Cerebellar nuclear complex (tissue), 1 donor: Measurements from ENCODE around the gene GCNT2.
"Not testable (repeated sequence)": the region's sequence is repeated elsewhere in the genome, so short reads cannot be mapped to it uniquely, and the experiment has no call there.

Experiments
- DNase-seq, 2 experiments: peaks; one replicate each; lab custom pipeline; 2025; lab: John Stamatoyannopoulos, UW

The GCNT2 gene

DNA sequence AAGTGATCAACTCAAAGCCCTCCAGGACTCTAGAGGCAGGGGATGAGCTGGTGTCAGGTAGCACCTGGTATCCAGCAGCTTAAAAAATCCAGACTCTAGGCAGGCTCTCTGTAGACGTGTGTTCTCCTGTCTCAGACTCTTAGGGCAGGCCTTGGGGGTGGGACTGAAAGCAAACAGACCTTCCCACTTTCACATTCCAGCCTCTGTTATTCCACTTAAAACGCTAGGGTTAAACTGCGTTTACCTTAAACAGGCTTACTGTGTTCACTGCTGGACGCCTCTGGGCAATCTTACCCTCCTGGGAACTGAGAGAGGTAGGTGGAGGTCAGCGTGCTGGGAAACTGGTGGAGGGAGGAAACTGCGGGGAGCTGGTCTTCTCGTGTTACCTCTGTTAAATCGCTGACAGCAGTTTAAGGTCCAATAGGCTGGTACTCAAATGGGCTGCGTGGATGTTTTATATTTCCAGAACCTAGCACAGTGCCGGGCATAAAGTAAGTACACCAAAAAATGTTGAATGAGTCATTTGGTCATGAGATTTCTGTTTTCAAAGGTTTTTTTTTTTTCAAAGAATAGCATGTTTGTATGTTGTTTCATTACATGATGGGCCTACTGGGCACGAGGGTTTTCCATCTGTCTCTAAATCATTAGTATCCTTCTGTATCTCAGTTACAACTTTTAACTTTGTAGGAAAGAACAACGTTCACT is at the start of gene GCNT2:
TSS of gene GCNT2 (plus strand) at position 248 of the 705 bp plus-strand sequence. CDS start 7,561 bp downstream, outside the sequence.
- no peak for DNase-seq

DNA sequence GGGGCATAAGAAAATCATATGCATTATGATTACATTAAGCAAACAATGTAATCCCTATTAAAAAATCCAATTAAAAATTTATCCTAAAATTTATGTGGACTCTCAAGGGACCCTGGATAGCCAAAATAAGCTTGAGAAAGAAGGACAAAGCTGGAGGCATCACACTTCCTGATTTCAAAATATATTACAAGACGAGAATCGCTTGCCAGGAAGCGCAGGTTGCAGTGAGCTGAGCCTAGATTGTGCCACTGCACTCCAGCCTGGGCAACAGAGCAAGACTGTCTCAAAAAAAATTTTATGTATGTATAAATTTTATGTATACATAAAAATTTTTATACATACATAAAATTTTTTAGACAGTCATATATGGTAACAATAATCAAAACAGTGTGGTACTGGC is 48.5 kb upstream of the GCNT2 start:
- no peak for DNase-seq

DNA sequence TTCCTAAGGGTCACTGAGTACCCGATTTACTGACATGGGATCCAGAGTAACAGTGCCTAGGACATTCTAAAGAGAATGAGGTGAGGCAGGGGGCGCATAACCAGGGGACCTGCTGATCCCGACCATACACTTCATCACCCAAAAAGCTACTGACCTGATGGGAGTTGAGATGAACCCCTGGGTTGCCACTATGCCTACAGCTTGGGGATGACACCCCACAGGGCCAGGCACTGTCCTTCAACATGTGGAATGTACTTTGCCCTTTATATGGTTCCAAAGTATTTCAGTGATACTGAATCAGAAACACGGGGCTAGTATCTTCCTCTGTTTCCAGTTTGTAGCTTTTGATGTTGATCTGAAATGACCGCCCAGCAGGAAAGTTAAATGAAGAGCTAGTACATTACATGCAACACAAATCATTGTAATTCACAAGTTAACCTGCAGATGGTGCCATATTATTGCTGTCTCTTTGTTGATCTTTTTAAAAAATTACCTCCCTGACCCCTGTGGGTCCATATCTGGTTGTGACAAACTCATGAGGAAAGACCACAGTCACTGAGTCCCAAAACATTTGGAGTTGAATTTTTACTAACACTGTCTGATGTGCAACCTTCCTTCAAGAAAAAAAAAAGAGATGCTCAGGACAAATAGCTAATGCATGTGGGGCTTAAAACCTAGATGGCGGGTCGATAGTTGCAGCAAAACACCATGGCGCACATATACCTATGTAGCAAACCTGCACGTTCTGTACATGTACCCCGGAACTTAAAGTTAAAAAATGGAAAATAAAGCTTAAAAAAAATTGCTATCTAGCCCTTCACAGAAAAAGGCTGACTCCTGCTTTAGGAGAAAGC is 42.7 kb upstream of the GCNT2 start:
- DNase-seq, result no peak

DNA sequence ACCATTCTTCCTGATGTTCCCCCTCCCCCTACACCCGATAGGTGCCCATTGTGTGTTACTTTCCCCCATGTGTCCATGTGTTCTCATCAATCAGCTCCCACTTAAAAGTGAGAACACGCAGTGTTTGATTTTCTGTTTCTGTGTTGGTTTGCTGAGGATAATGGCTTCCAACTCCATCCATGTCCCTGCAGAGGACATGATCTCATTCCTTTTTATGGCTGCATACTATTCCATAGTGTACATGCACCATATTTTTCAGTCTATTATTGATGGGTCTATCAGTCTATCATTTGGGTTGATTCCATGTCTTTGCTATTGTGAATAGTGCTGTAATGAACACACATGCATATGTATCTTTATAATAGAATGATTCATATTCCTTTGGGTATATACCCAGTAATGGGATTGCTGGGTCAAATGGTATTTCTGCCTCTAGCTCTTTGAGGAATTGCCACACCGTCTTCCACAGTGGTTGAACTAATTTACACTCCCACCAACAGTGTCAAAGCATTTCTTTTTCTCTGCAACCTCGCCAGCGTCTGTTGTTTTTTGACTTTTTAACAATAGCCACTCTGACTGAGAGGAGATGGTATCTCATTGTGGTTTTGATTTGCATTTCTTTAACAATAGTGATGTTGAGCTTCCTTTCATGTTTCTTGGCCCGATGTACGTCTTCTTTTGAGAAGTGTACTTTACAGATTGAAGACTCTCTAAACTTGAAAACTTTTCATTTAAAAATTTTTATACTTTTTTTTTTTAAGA is 41.0 kb upstream of the GCNT2 start:
- DNase-seq, result no peak

DNA sequence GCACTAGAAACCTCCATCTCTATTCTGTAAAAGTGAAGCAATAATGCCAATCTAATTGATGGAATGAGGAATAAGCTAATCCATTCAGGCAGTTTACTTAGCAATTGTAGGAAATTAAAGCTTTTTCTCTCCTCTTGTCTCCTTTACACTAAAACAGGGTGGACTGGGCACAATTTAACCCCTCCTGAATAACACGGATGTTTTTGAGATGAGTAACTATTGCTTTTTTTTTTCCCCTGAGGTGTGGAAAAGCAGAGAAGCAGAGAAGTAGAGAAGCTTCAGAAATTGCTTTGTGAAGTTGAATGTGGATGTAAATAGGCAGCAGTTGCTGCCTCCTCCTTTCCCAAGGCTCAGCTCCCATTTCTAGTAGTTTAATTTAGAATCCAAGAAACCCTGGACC is 40.0 kb upstream of the GCNT2 start:
- DNase-seq, result no peak

DNA sequence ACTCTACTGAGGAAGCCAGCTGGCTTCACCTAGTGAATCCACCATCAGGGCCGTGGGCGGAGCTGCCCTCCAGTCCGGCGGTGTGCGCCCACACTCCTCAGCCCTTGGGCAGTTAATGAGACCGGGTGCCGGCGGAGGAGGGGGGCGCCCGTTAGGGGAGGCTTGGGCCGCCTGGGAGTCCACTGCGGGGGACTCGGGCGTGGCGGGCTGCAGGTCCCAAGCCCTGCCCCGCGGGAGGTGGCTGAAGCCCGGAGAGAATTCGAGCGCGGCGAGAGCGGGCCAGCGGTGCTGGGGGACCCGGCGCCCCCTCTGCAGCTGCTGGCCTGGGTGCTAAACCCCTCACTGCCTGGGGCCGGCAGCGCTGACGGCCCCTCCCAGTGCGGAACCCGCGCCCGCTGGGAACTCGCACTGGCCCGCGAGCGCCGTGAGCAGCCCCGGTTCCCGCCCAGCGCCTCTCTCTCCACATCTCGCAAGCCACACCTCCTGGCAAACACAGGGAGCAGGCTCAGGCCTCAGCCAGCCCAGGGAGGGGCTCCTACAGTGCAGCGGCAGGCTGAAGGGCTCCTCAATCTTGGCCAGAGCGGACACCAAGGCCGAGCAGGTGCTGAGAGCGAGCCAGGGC is 38.4 kb upstream of the GCNT2 start:
- no peak for DNase-seq

DNA sequence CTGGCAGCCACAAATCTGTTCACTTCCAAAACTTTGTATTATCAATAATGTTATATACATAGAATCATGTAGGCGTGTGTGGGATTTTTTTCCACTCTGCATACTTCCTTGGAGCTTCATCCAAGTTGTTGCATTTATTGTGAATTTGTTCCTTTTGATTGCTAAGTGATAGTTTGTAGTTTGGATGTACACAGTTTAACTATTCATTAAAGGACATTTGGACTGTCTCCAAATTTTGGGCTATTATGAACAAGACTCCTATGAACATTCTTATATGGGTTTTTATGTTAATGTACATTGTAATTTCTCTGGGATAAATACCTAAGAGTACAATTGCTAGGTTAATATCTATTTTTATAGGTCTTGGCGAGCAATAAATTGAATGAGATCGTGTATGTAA is 36.2 kb upstream of the GCNT2 start:
- no peak for DNase-seq

DNA sequence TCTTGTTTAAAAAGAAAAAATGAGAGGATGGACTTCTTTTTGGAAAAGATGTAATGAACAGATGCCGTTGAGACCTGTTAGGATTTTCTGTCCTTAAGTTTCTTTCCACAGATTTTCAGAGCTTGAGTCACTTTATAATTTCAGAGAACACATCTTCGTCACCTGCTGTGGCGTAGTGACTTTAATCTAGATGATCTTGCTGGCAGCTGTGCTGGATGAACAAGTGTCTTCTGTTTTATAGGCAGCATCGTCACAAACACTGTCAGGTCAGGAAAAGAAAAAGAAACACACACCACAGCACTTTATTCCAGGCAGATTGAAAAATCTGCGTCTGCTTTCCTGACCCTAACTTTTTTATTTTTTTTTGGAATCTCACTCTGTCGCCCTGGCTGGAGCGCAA is 35.7 kb upstream of the GCNT2 start:
- no peak for DNase-seq

DNA sequence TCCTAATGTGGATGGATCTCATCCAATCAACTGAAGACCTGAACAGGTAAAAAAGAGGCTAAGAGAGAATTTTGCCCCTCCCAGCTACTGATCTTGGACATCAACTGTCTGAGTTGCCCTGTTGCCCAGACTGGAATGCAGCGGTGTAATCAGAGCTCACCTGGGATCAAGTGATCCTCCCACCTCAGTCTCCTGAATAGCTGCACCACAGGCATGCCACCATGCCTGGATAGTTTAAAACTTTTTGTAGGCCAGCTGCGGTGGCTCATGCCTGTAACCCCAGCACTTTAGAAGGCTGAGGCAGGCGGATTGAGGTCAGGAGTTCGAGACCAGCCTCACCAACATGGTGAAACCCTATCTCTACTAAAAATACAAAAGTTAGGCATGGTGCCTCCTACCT is 34.9 kb upstream of the GCNT2 start:
- no peak for DNase-seq

DNA sequence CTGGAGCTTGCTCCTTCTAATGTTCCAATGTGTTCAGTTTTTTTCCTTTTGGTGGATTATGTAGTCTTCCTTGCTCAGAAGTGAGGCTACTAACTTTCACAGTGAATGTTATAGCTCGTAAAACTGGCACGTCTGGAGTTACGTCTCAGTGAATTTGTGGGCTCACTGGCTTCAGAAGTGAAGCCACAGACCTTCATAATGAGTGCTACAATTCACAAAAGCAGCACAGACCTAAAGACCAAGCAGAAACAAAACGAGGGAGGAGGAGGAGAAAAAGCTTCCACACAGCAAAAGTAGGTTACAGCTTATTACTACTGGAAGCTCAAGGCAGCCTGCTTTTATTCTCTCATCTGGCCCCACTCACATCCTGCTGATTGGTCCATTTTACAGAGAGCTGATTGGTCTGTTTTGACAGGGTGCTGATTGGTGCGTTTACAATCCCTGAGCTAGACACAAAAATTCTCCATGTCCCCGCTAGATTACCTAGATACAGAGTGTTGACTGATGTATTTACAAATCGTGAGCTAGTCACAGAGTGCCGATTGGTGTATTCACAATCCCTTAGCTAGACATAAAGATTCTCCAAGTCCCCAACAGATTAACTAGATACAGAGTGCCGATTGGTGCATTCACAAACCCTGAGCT is 34.1 kb upstream of the GCNT2 start:
- not testable (repeated sequence) for DNase-seq

DNA sequence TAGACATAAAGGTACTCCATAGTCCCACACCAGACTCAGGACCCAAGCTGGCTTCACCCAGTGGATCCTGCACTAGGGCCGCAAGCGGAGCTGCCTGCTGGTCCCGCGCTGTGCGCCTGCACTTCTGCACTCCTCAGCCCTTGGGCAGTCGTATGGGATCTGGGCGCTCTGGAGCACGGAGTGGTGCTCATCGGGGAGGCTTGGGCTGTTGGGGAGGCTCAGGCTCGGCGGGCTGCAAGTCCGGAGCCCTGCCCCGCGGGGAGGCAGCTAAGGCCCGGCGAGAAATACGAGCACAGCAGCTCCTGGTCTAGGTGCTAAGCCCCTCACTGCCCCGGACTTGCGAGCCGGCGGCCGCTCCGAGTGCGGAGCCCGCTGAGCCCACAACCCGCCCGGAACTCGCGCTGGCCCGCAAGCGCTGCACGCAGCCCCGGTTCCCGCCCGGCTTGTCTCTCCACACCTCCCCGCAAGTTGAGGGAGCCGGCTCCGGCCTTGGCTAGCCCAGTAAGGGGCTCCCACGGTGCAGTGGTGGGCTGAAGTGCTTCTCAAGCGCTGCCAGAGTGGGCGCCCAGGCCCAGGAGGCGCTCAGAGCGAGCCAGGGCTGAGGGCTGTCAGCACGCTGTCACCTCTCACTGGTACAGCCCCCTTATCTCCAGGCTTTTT is 33.4 kb upstream of the GCNT2 start:
- DNase-seq, result no peak

DNA sequence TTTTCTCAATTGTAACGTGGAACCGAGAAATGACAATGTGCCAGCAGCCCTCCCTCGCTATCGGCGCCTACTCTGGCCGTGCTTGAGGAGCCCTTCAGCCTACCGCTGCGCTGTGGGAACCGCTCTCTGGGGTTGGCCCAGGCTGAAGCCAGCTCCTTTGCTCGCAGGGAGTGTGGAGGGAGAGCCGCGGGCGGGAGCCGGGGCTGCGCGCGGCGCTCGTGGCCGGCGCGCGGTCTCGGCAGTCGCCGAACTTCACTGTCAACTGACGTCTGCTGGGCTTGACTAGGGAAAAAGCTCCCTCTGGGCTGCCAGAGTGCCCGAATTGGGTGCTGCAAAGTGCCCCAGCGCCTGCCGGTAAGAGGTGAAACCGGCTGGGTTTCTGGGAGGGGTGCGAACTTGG is 29.7 kb upstream of the GCNT2 start:
- no peak for DNase-seq

DNA sequence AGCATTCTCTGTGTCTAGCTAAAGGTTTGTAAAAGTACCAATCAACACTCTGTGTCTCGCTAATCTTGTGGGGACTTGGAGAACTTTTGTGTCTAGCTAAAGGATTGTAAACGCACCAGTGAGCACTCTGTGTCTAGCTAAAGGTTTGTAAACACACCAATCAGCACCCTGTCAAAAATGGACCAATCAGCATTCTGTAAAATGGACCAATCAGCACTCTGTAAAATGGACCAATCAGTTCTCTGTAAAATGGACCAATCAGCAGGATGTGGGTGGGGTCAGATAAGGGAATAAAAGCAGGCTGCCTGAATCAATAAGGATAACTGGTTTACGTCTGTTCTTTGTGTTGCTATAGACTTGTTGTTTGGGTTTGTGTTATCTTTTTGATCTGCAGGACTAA is 29.2 kb upstream of the GCNT2 start:
- DNase-seq, result not testable (repeated sequence)

DNA sequence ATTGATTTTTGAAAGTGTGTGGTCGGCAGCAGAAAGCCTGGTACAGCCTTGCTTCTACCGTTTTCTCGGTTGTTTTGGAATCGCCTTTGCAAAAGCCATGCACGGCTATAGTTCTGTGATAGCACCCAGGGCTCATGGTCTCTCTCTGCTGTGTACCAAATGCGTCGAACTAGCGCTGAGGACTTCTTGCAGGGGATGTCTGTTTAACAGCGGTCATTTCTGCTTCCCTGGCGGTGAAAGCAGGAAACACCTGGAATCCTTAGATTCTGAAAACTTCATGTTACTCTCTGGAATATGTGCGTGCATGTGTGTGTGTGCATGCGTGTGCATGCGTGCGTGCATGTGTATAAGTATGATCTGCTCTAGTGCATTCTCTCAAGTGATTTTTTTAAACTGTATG is 26.1 kb upstream of the GCNT2 start:
- DNase-seq, result no peak

DNA sequence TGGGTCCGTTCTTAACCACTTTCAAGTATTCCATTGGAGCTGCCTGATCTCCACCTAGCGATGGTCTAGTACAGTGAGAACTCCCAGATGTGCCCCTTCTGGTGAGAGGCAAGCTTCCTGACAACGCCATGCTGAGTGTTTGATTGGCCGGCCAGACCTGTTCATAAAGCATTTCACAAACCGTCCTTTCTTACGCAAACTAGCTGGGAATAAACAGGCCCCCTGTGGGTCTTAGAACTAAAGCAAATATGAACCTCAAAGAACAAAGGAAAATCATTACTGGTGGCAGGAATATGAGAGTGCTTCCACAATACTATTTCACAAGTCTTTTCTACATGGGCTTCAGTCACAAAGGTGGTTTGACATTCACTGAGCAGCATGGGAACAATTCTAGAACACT is 15.6 kb upstream of the GCNT2 start:
- no peak for DNase-seq

DNA sequence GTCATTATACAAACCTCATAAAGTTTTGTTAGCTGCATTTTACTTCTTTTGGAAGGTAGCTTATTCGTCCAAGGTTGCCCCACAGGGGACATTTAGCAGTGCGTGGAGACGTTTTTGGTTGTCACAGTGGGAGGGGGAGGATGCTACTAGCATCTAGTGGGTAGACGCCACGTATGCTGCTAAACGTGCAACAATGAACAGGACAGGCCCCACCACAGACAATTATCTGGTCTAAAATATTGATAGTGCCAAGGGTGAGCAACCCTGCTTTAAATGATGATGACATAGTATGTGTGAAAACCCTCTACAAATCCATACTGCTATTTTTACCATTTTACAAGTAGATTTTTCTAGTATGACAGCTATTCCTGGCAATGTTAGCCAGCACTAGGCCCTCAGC is 13.9 kb upstream of the GCNT2 start:
- no peak for DNase-seq

DNA sequence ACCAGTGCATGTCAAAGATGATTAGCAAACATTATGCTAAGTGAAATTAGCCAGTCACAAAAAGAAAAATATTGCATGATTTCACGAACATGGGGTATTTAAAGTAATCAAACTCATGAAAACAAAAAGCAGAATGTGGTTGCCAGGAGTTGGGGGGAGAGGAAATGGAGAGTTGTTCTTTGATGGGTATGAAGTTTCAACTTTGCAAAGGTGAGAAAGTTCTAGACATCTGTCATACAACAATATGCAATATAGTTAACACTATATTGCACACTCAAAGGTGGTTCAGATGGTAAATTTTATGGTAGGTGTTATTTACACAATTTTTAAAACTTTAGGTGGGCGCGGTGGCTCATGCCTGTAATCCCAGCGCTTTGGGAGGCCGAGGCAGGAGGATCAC is 13.4 kb upstream of the GCNT2 start:
- DNase-seq, result no peak

DNA sequence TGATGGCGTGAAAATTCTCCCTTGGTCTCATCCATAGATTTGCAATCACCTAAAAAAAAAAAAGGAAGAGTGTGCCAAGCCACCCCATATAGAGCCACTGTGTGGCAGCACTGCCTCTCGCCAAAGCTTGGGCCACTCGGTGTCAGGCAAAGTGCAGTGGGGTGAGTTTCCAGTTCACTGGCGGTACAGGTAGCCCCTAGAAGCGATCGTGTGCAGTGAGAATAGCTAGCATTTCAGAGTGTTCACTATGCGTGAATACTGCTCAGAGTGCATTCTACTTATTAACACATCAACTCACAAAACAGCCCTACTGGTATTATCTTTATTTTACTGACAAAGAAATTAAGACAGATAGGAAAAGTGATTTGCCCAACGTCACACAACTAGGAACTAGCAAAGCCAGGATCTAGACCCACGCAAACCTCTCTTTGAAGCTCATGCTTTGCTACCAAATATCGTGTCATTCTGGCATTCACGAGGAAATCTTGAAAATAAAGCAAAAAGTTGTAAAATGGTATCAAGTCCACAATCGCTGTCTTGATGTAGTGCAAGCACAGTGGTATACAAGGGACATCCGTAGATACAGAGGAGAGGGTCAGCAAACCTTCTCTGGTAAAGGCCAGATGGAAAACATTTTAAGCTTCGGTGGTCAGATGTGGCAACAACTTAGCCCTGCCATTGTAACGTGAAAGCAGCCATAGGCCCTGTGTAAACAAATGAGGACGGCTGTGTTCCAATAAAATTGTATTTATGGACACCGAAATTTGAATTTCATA is 10.4 kb upstream of the GCNT2 start:
- peak in 1 of 2 experiments; percentile 21 for DNase-seq

DNA sequence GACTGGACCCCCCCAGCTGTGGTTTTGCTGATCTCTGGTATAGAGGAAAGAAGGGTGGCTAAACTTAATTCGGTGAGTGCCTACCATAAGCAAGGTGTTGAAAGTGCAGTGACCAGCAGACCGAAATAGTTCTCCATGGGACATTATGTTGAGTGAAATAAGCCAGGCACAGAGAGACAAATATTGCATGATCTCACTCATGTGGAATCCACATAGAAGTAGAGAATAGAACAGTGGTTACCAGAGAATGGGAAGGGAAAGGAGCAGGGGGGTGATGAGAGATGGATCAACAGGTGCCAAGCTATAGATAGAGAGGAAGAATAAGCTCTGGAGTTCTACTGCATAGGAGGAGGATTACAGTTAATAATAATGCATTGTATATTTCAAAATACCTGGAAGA is 9.7 kb upstream of the GCNT2 start:
- DNase-seq, result no peak

DNA sequence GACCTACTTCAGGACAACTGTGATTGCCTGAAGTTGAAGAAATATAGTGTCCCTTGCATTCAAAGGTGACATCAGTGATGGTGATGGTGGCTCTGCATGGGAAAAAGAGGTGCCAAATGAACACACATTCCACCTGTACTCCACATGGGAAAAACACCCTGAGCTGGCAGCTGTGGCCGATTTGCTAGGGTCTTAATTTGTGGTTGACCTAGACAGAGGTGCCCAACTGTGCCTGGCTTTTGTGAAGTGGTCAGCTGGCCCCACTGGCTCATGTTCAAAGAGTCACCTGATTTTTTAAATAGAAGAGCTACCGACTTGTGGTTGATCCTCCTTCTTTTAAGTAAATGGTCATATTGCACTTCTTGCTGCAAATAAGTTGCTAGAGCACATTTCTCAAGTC is 7.6 kb upstream of the GCNT2 start:
- DNase-seq, result no peak
